IMR-90 (cell line): ENCODE measurements around the gene LDLRAD3. TPM values are rescaled to one million over a fixed set of nuclear protein-coding genes. Genes with fewer than 3 reads are reported as not detected.

Experiments
- ATAC-seq: fragments of 200-7000 bp; cut with Tn5 transposase; 2 replicates; pipeline ENCODE4 v1.9.1; 2020; ENCODE audit warnings: low read depth, mild to moderate bottlenecking, moderate library complexity
- BruUV-seq: library from RNA; stranded (reverse); fragments of 400-500 nt; replicated peaks from 2 replicates; lab custom pipeline; 2021; lab: Mats Ljungman, UMichigan
- CTCF ChIA-PET: fragments of 300-600 bp; formaldehyde crosslinking; extraction: SDS; loops from one replicate; lab custom pipeline; 2021; ENCODE audit warnings: antibody characterized with exemption; lab: Yijun Ruan, JAX
- POLR2A ChIA-PET: fragments of 300-600 bp; sonication (Branson Sonifier 250); formaldehyde crosslinking; loops from one replicate; lab custom pipeline; 2022; ENCODE audit warnings: antibody characterized with exemption; ENCODE audit not compliant: unreplicated experiment; lab: Charles Lee
- DNase-seq: peaks from one replicate; pipeline ENCODE4 v3.0.0; 2013
- H2AFZ ChIP-seq: replicated peaks from 2 replicates; pipeline ENCODE3; 2013; ENCODE audit warnings: low read length, mild to moderate bottlenecking; ENCODE audit not compliant: poor library complexity
- H2AK5ac ChIP-seq: 2 replicates; pipeline ENCODE4 v1.6.1; 2013; ENCODE audit warnings: low read depth, low read length, inconsistent platforms
- H2AK9ac ChIP-seq: replicated peaks from 2 replicates; pipeline ENCODE3; 2013; ENCODE audit warnings: mild to moderate bottlenecking, low read depth, low read length, moderate library complexity; ENCODE audit not compliant: poor library complexity
- H2BK120ac ChIP-seq: 2 replicates; pipeline ENCODE4 v1.6.1; 2013; ENCODE audit warnings: low read depth, low read length, inconsistent platforms
- H2BK15ac ChIP-seq: 3 replicates; pipeline ENCODE4 v1.6.1; 2013; ENCODE audit warnings: low read depth, low read length, inconsistent platforms
- H2BK20ac ChIP-seq: 2 replicates; pipeline ENCODE4 v1.6.1; 2013; ENCODE audit warnings: low read depth, mild to moderate bottlenecking, inconsistent platforms, low read length, moderate library complexity
- H2BK5ac ChIP-seq: 2 replicates; pipeline ENCODE4 v1.6.1; 2013; ENCODE audit warnings: mild to moderate bottlenecking, low read depth, low read length, inconsistent platforms; ENCODE audit not compliant: poor library complexity, severe bottlenecking
- H3K14ac ChIP-seq: replicated peaks from 2 replicates; pipeline ENCODE4 v1.6.1; 2013; ENCODE audit warnings: low read depth, low read length, inconsistent platforms
- H3K18ac ChIP-seq: 2 replicates; pipeline ENCODE4 v1.6.1; 2013; ENCODE audit warnings: low read depth, low read length, control low read depth
- H3K23ac ChIP-seq: 2 replicates; pipeline ENCODE4 v1.6.1; 2013; ENCODE audit warnings: low read depth, low read length, inconsistent platforms
- H3K27ac ChIP-seq: 2 replicates; pipeline ENCODE4 v1.5.1; 2013; ENCODE audit warnings: mild to moderate bottlenecking, control low read depth, low read length; ENCODE audit not compliant: insufficient read depth
- H3K27me3 ChIP-seq: 2 replicates; pipeline ENCODE4 v1.6.1; 2013; ENCODE audit warnings: low read length; ENCODE audit not compliant: control insufficient read depth, insufficient read depth
- H3K36me3 ChIP-seq: 2 replicates; pipeline ENCODE4 v1.6.1; 2013; ENCODE audit warnings: low read length, mixed read lengths; ENCODE audit not compliant: control insufficient read depth, insufficient read depth
- H3K4ac ChIP-seq: 2 replicates; pipeline ENCODE4 v1.6.1; 2013; ENCODE audit warnings: low read depth, low read length, inconsistent platforms
- H3K4me1 ChIP-seq: 2 replicates; pipeline ENCODE4 v1.6.1; 2013; ENCODE audit warnings: low read length, mixed read lengths; ENCODE audit not compliant: control insufficient read depth, insufficient read depth
- H3K4me2 ChIP-seq: 2 replicates; pipeline ENCODE4 v1.6.1; 2013; ENCODE audit warnings: low read depth, mild to moderate bottlenecking, control low read depth, low read length, moderate library complexity
- H3K4me3 ChIP-seq: 2 replicates; pipeline ENCODE4 v1.5.1; 2013; ENCODE audit warnings: low read depth, mild to moderate bottlenecking, control low read depth, low read length, moderate library complexity; ENCODE audit not compliant: insufficient read depth
- H3K56ac ChIP-seq: 2 replicates; pipeline ENCODE4 v1.6.1; 2013; ENCODE audit warnings: low read length, inconsistent platforms; ENCODE audit not compliant: insufficient read depth; ENCODE audit errors: extremely low read depth
- H3K79me1 ChIP-seq, 2 experiments: 2 replicates each; pipeline ENCODE4 v1.6.1; 2013; ENCODE audit warnings: low read length in 2 of 2, inconsistent platforms in 1 of 2, low read depth in 1 of 2
- H3K9ac ChIP-seq: 2 replicates; pipeline ENCODE4 v1.6.1; 2013; ENCODE audit warnings: low read depth, low read length, control low read depth
- H3K9me1 ChIP-seq: 2 replicates; pipeline ENCODE4 v1.6.1; 2013; ENCODE audit warnings: low read length, inconsistent platforms; ENCODE audit not compliant: insufficient read depth
- H3K9me3 ChIP-seq: 2 replicates; pipeline ENCODE4 v1.6.1; 2013; ENCODE audit warnings: low read length; ENCODE audit not compliant: control insufficient read depth, insufficient read depth
- H4K20me1 ChIP-seq: 2 replicates; pipeline ENCODE4 v1.6.1; 2013; ENCODE audit warnings: low read length, inconsistent platforms; ENCODE audit not compliant: insufficient read depth
- H4K5ac ChIP-seq: 2 replicates; pipeline ENCODE4 v1.6.1; 2013; ENCODE audit warnings: mild to moderate bottlenecking, low read depth, low read length, control low read depth
- H4K8ac ChIP-seq, 2 experiments: 2 replicates each; pipeline ENCODE4 v1.6.1; 2013; ENCODE audit warnings: low read depth in 2 of 2, low read length in 2 of 2, control low read depth in 1 of 2, inconsistent platforms in 1 of 2
- H4K91ac ChIP-seq: 2 replicates; pipeline ENCODE4 v1.6.1; 2013; ENCODE audit warnings: low read depth, low read length, inconsistent platforms; ENCODE audit not compliant: insufficient read depth
- BHLHE40 ChIP-seq: fragments of 150-350 bp; IDR thresholded peaks from 2 replicates; pipeline ENCODE4 v1.6.1; 2016; ENCODE audit warnings: mild to moderate bottlenecking, low read depth, low read length
- CEBPB ChIP-seq: IDR thresholded peaks from 2 replicates; pipeline ENCODE4 v1.6.1; 2012; ENCODE audit warnings: low read depth, low read length, improper control_type of control experiment
- CHD1 ChIP-seq: IDR thresholded peaks from 2 replicates; pipeline ENCODE4 v1.6.1; 2012; ENCODE audit warnings: low read depth, low read length, improper control_type of control experiment
- FOS ChIP-seq: fragments of 150-350 bp; IDR thresholded peaks from 2 replicates; pipeline ENCODE4 v1.6.1; 2016; ENCODE audit warnings: low read depth, low read length
- MXI1 ChIP-seq: IDR thresholded peaks from 2 replicates; pipeline ENCODE4 v1.6.1; 2012; ENCODE audit warnings: low read depth, mild to moderate bottlenecking, low read length, moderate library complexity, borderline replicate concordance
- NFE2L2 ChIP-seq: fragments of 150-350 bp; IDR thresholded peaks from 2 replicates; pipeline ENCODE4 v1.6.1; 2016; ENCODE audit warnings: low read depth, mild to moderate bottlenecking, low read length
- RAD21 ChIP-seq: IDR thresholded peaks from 2 replicates; pipeline ENCODE4 v1.6.1; 2012; ENCODE audit warnings: low read length, improper control_type of control experiment
- SMC3 ChIP-seq: fragments of 150-350 bp; IDR thresholded peaks from 2 replicates; pipeline ENCODE4 v1.6.1; 2016; ENCODE audit warnings: low read depth, mild to moderate bottlenecking, antibody characterized with exemption, low read length, moderate library complexity
- USF2 ChIP-seq: fragments of 150-350 bp; IDR thresholded peaks from 2 replicates; pipeline ENCODE4 v1.6.1; 2017; ENCODE audit warnings: mild to moderate bottlenecking, antibody characterized with exemption, low read length, low read depth
- whole genome bisulfite sequencing, 2 experiments: methylation state at CpG; one replicate each; pipeline versions ENCODE4 v1.1.5 to v1.1.7; 2013; ENCODE audit warnings: missing lambda C conversion rate in 2 of 2; ENCODE audit not compliant: insufficient read length in 1 of 2; ENCODE audit errors: extremely low coverage in 2 of 2; 5-methylcytosine and 5-hydroxymethylcytosine counted together
- dilution Hi-C: fragments of 300-500 bp; cut with HindIII; formaldehyde crosslinking; loops from one replicate; pipeline ENCODE4 v1.14.3; 2018; ENCODE audit warnings: low sequenced_read_pairs; ENCODE audit not compliant: unreplicated experiment
- in situ Hi-C: fragments of 300-500 bp; cut with MboI; formaldehyde crosslinking; loops from 3 replicates; pipeline ENCODE4 v1.14.3; 2019; ENCODE audit warnings: low sequenced_read_pairs, inconsistent platforms, mixed read lengths
- intact Hi-C: fragments of 100-400 bp; cut with micrococcal nuclease; formaldehyde crosslinking; loops from 2 replicates; pipeline ENCODE4 v1.10.0; 2022
- polyA plus RNA-seq, 3 experiments: library from polyadenylated mRNA; depleted of rRNA; stranded (reverse); fragments of >200 nt; gene quantifications; 2 replicates each; pipeline ENCODE4 v1.2.3, GENCODE V29; 2012; ENCODE audit warnings: low replicate concordance in 1 of 3
- total RNA-seq: library from RNA; depleted of rRNA; stranded (reverse); fragments of >200 nt; gene quantifications from 2 replicates; pipeline ENCODE4 v1.2.3, GENCODE V29; 2012

Gene LDLRAD3
- total and polyA plus RNA-seq, 2 of the 4 experiments (the other 2 are of a cell fraction), result 2.7 to 6.4 TPM

- no peak overlapping the region for H2BK120ac ChIP-seq
Measured at GRCh38 chr11:35932681-35933319, 11.1 kb upstream of the LDLRAD3 start.

More at GRCh38 chr11:35932681-35933319, 11.1 kb upstream of the LDLRAD3 start:
- no peak overlapping the region for H3K4me2 ChIP-seq
- ATAC-seq (no peak; the same call in 1 of the 2 replicates), DNase-seq (peak; percentile 48)
- no peak overlapping the region for H2BK15ac ChIP-seq
- no peak overlapping the region for H4K8ac ChIP-seq
- H3K9me3 ChIP-seq, result no peaks in the 10 kb centered on the region
- no peak overlapping the region for H3K27ac ChIP-seq
- H2BK20ac ChIP-seq, result no peak overlapping the region
- no peak overlapping the region for H3K14ac ChIP-seq
- H3K23ac ChIP-seq, result no peak overlapping the region
- no TSS peak for BruUV-seq
- no peak overlapping the region for H3K4ac ChIP-seq
- in situ Hi-C loops (no loop called here), intact Hi-C loops (no loop called here), dilution Hi-C loops (no loop called here)
- no peaks in the 10 kb centered on the region for H4K20me1 ChIP-seq
- H3K79me1 ChIP-seq, result no peaks in the 10 kb centered on the region
- no peak overlapping the region for H2AK5ac ChIP-seq
- H3K9ac ChIP-seq, result no peak overlapping the region
- H3K4me1 ChIP-seq, result peaks cover 2% of the 10 kb centered on the region; the same call in 1 of the 2 replicates
- H3K56ac ChIP-seq, result no peak overlapping the region
- H2BK5ac ChIP-seq, result no peak overlapping the region
- TF ChIP-seq CHD1, result no peak
- no peak for TF ChIP-seq RAD21
- TF ChIP-seq BHLHE40, result no peak
- TF ChIP-seq CEBPB, result peak; percentile 44; the same call in 1 of the 2 replicates
- no peak for TF ChIP-seq MXI1
- TF ChIP-seq FOS, result no peak
- no peak for TF ChIP-seq NFE2L2
- no peak for TF ChIP-seq SMC3
- no peak for TF ChIP-seq USF2
- no peak overlapping the region for H3K4me3 ChIP-seq
- no peaks in the 10 kb centered on the region for H3K36me3 ChIP-seq
- H4K91ac ChIP-seq, result no peak overlapping the region
- CTCF ChIA-PET, result no interaction called here
- peaks cover 16% of the 10 kb centered on the region for H3K27me3 ChIP-seq
- no peak overlapping the region for H4K5ac ChIP-seq
- no peak overlapping the region for H2AFZ ChIP-seq
- WGBS, 2 experiments, result no CpG with 5 or more reads among the region's 5 CpGs
- POLR2A ChIA-PET, result no interaction called here
- H3K18ac ChIP-seq, result no peak overlapping the region
- no peaks in the 10 kb centered on the region for H3K9me1 ChIP-seq
- H2AK9ac ChIP-seq, result no peak overlapping the region
